IPS-18a (cell line): Measurements from ENCODE around the gene RSPO4.

ENCODE experiments used
- H3K27ac ChIP-seq: one replicate; pipeline ENCODE4 v1.5.1; 2013; ENCODE audit warnings: low read length
- H3K27me3 ChIP-seq: one replicate; pipeline ENCODE4 v1.6.1; 2013; ENCODE audit warnings: mild to moderate bottlenecking, low read length; ENCODE audit not compliant: control insufficient read depth, insufficient read depth
- H3K36me3 ChIP-seq: one replicate; pipeline ENCODE4 v1.6.1; 2013; ENCODE audit warnings: low read depth, low read length; ENCODE audit not compliant: control insufficient read depth
- H3K4me1 ChIP-seq: one replicate; pipeline ENCODE4 v1.6.1; 2013; ENCODE audit warnings: low read depth, low read length; ENCODE audit not compliant: control insufficient read depth
- H3K4me3 ChIP-seq: one replicate; pipeline ENCODE4 v1.5.1; 2013; ENCODE audit warnings: low read length
- H3K9ac ChIP-seq: one replicate; pipeline ENCODE4 v1.6.1; 2013; ENCODE audit warnings: mild to moderate bottlenecking, low read length, moderate library complexity
- H3K9me3 ChIP-seq: one replicate; pipeline ENCODE4 v1.6.1; 2013; ENCODE audit warnings: low read depth, low read length; ENCODE audit not compliant: control insufficient read depth

Gene RSPO4

DNA sequence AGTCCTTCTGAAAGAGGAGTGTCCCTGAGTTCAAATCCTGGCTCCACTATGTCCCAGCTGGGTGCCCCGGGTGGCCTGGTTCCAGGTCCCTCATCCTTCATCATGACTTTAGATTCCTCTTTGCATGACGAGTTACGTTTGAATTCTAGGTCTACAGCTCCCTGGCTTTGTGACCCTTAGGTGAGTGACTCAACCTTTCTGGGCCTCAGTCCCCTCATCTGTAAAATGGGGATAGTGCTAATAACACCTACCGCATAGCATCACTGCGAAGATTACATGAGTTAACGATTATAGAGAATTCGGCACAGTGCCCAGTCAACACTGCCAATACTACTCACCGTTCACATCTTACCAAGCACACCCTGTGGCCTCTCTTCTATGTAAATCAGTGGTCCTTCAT is 39.4 kb downstream of the RSPO4 start:
- H3K4me1 ChIP-seq = no peaks in the 10 kb centered on the region
- no peaks in the 10 kb centered on the region for H3K9me3 ChIP-seq
- no peak overlapping the region for H3K9ac ChIP-seq
- H3K4me3 ChIP-seq = no peak overlapping the region
- no peaks in the 10 kb centered on the region for H3K36me3 ChIP-seq
- no peaks in the 10 kb centered on the region for H3K27me3 ChIP-seq
- no peak overlapping the region for H3K27ac ChIP-seq

DNA sequence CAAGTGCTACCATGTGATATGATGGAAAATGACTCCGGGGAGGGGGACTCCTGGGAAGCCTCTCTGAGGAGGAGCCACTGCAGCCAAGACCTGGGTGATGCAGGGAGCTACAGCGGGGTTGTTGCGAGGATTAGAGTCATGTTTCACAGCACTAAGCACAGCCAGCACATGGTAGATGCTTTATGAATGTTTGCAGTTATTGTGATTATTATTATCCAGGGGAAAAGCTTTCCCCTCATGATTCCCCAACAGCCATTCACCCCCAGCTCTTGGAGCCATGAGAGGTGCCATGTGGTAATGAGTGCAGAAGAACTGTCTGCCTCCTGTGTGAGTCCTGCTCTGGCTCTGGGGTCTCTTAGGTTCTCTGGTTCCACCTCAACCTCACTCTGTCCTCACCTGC is 39.9 kb downstream of the RSPO4 start:
- Histone ChIP-seq H3K36me3 (no peaks in the 10 kb centered on the region), H3K27ac (no peak overlapping the region), H3K9ac (no peak overlapping the region), H3K27me3 (no peaks in the 10 kb centered on the region), H3K9me3 (no peaks in the 10 kb centered on the region), H3K4me1 (no peaks in the 10 kb centered on the region), H3K4me3 (no peak overlapping the region)

DNA sequence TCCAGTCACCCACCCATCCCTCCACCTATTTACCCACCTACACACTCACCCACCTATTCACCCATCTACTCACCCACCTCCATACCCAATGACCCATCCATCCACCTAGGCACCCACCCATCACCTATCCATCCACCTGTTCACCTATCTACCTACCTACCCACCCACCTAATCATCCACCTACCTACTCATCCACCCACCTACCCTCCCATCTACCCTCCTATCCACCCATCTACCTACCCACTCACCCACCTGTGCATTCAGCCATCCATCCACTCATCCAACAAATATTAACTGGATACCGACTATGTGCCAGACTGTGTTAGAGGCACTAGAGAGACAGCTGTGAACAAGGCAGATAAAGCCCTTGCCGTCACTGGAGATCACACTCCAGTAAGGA is 40.3 kb downstream of the RSPO4 start:
- Histone ChIP-seq H3K9ac (no peak overlapping the region), H3K27me3 (no peaks in the 10 kb centered on the region), H3K27ac (no peak overlapping the region), H3K36me3 (no peaks in the 10 kb centered on the region), H3K9me3 (no peaks in the 10 kb centered on the region), H3K4me1 (no peaks in the 10 kb centered on the region), H3K4me3 (no peak overlapping the region)

DNA sequence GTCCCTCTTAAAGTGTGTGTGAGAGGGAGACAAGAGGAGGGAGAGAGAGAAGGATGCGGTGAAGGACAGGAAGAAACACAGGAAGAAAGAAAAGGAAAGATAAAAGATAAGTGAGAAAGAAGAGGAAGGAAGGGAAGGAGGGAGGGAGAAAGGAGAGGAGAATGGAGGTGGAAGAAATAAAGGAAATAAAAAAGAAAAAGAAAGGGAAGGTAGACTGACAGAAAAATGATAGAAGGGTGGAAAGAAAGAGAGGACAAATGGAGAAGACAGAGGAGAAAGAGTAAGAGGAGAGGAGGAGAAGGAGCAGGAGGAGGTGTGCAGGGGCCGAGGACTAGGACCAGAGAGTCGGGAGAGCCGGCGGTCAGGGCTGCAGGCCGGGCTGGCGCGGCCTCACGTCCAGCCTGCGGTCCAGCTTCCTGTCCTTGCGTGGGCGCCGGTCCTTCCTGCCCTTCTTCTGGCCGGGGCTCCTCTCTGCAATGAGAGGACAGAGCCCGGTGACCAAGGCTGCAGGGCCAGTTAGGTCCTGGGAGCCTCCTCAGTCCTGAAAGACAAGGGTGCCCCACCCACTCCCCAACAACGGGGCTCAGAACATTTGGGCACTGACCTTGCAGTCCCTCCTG is 42.0 kb downstream of the RSPO4 start:
- H3K9ac ChIP-seq = no peak overlapping the region
- no peaks in the 10 kb centered on the region for H3K36me3 ChIP-seq
- H3K27ac ChIP-seq = no peak overlapping the region
- no peak overlapping the region for H3K4me3 ChIP-seq
- H3K27me3 ChIP-seq = no peaks in the 10 kb centered on the region
- H3K9me3 ChIP-seq = no peaks in the 10 kb centered on the region
- H3K4me1 ChIP-seq = no peaks in the 10 kb centered on the region

DNA sequence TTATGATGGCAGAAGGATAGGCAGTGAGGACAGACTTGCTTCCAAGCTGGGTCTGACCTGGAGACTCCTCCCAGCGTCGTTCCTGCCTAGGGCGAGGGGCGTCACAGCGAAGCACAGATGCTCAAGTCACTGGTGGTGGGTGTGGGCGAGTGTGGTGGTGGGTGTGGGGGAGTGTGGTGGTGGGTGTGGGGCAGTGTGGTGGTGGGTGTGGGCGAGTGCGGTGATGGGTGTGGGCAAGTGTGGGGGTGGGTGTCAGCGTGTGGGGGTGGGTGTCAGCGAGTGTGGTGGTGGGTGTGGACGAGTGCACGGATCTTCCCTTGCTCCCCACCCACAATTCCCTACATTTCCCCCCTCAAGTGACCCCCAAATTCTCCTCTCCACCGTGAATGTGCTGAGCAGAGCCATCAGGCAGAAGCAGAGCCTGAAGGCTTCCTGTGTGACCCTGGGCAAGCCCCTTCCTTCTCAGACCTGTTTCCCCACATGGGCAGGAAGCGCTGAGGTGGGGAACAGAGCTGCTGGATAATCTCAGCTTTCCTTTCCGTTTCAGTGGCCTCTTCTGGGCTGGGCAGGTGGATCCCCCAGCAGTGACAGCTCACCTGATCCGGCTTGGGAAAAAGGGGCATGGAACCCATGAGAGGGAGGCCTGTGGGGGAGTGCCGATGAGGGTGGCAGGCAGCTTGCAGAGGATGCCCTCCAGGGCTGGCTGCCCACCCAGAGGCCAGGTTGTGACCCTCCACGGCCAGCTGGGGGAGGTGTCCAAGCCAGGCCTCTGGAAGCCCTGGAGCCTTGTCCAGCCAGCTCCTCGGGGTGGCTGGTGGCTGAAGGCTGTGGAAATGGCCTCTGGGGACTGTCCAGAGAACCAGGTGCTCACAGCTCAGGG is 42.9 kb downstream of the RSPO4 start:
- H3K9ac ChIP-seq = no peak overlapping the region
- no peaks in the 10 kb centered on the region for H3K36me3 ChIP-seq
- no peaks in the 10 kb centered on the region for H3K9me3 ChIP-seq
- H3K4me3 ChIP-seq = no peak overlapping the region
- no peaks in the 10 kb centered on the region for H3K27me3 ChIP-seq
- no peaks in the 10 kb centered on the region for H3K4me1 ChIP-seq
- H3K27ac ChIP-seq = no peak overlapping the region

DNA sequence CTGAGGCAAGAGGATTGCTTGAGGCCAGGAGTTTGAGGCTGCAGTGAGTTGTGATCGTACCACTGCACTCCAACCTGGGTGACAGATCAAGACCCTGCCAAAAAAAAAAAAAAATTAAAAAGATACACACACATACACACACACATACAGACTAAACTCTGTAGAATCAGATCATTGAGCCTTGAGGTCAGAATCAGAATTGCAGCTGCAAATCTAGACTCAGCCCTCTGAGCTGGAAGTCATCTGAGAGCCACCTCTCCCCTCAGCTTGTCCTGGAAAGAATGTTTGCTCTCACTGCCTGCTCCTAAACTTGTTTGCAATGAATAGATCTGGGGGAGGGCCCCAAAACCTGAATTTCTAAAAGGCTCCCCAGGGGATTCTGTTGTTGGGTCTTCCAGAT is 44.6 kb downstream of the RSPO4 start:
- H3K4me1 ChIP-seq = no peaks in the 10 kb centered on the region
- no peaks in the 10 kb centered on the region for H3K27me3 ChIP-seq
- H3K36me3 ChIP-seq = no peaks in the 10 kb centered on the region
- no peak overlapping the region for H3K27ac ChIP-seq
- H3K9ac ChIP-seq = no peak overlapping the region
- no peak overlapping the region for H3K4me3 ChIP-seq
- H3K9me3 ChIP-seq = no peaks in the 10 kb centered on the region

DNA sequence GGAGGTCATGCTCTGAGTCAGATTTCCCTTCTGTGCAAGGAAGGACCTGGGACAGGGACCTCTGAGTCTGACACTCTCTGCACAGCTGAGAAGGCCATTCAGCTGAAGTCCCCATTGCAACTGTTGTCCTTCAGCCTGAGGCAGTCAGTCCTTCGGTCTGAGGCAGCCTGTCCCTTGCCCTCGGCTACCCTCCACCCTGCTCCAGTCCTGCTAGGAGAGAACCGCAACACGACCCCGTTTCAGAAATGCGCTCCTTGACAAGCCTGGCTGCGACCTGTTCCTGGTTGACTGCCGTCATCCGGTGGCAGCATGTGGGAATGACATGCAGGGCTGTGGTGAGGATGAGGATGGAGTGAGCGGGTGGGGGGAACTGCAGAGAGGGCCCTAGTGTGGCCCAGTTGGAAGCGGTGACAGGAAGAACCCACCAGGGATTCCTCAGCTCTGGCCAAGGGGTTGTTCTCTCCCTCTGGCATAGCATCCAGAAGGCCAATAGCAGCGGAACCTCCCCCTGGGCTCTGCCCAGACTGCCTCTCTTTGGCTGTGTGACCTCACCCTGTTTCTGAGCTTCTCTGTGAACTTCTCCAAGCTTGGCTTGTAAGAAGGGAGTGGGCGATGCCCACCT is 45.7 kb downstream of the RSPO4 start:
- Histone ChIP-seq H3K27ac (no peak overlapping the region), H3K9ac (no peak overlapping the region), H3K4me3 (no peak overlapping the region)

DNA sequence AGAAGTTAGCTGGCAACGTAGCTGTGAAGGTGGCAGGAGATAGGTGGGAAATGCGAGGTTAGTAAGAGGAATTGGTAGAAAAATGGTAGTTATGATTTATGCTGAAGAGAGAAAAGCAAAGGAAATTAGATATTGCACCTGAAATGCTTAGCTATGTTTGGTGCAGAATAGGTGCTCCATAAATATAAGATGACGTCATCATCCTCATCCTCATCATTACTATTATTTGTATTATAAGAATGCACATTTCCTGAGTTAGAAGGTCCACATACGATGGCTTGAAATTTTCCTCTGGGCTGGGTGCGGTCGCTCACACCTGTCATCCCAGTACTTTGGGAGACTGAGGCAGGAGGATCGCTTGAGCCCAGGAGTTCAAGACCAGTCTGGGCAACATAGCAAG is 46.5 kb downstream of the RSPO4 start:
- no peak overlapping the region for H3K27ac ChIP-seq
- H3K4me1 ChIP-seq = no peaks in the 10 kb centered on the region
- no peaks in the 10 kb centered on the region for H3K9me3 ChIP-seq

More for the DNA sequence above, 45.7 kb downstream of the RSPO4 start:
- H3K9me3 ChIP-seq = no peaks in the 10 kb centered on the region
- H3K4me1 ChIP-seq = no peaks in the 10 kb centered on the region
- H3K36me3 ChIP-seq = no peaks in the 10 kb centered on the region
- no peaks in the 10 kb centered on the region for H3K27me3 ChIP-seq

DNA sequence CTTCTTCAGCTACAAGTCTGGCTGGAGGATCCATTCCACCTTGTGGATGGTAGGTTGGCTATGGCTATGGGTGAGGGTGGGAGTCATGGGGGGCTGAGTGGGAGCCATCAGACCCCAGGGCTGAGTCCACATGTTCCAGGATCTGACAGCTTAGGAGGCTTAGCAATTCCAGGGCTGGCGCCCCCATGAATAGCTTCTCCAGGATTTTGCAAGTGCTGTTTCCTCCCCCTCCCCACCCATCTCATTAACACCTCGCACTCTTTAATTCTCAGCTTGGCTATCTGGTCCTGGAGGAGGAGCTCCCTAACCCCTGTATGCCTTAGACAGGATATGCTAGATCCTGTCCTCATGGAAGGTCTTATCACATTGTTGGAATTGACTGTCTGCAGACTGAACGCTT is 47.0 kb downstream of the RSPO4 start:
- no peaks in the 10 kb centered on the region for H3K27me3 ChIP-seq
- H3K36me3 ChIP-seq = no peaks in the 10 kb centered on the region
- H3K4me1 ChIP-seq = no peaks in the 10 kb centered on the region
- no peak overlapping the region for H3K9ac ChIP-seq
- H3K4me3 ChIP-seq = no peak overlapping the region
- H3K9me3 ChIP-seq = no peaks in the 10 kb centered on the region
- H3K27ac ChIP-seq = no peak overlapping the region

More for the DNA sequence above, 46.5 kb downstream of the RSPO4 start:
- H3K27me3 ChIP-seq = no peaks in the 10 kb centered on the region
- no peaks in the 10 kb centered on the region for H3K36me3 ChIP-seq
- no peak overlapping the region for H3K9ac ChIP-seq
- H3K4me3 ChIP-seq = no peak overlapping the region

DNA sequence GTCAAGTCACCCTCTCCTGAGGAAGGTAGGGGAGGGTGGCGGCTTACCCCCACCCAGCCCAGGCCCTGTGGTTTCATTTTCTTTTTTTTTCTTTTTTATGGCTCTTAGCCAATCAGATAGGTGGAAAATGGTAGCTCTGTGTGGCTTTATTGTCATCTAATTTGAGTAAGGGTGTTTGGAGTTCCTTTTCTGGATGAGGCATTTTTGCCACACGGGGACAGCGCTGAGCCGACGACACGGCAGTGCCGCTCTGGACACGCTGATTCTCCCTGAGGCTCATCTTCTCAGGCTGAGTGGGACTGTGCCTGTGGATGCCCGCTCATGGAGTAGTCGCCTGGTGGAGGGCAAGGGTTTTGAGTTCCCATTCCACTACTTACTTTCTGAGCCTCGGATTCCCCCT is 48.4 kb downstream of the RSPO4 start:
- Histone ChIP-seq H3K36me3 (no peaks in the 10 kb centered on the region), H3K4me3 (no peak overlapping the region), H3K4me1 (no peaks in the 10 kb centered on the region), H3K9me3 (no peaks in the 10 kb centered on the region), H3K9ac (no peak overlapping the region), H3K27ac (no peak overlapping the region), H3K27me3 (no peaks in the 10 kb centered on the region)

DNA sequence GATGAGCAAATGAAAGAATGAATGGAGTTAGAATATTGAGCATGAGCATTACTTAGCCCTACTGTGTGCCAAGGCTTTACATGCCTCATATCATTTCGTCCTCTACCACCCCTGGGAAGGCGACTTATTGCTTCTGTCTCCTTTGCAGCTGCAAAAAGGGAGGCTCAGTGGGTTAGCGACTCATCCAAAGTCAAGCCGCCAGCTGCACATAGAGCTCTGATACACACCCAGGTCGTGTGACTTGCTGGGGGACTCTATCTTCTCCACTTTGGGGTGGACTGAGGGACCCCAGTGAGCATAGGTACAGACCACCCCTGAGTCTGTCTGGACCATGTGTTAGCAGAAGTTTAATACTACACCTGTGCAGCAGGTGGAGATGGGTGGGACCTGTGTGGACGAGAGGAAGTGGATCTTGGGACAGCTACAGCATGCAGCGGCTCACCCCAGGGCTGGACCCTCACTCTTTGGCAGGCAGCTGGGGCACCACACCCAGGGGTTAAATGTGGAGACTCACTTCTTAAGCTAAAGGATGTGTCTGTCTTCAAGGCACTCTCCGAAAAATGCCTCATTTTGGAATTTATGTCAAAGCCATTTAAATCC is 49.8 kb downstream of the RSPO4 start:
- no peak overlapping the region for H3K9ac ChIP-seq
- H3K27ac ChIP-seq = no peak overlapping the region
- H3K4me1 ChIP-seq = no peaks in the 10 kb centered on the region
- no peak overlapping the region for H3K4me3 ChIP-seq
- no peaks in the 10 kb centered on the region for H3K9me3 ChIP-seq
- H3K36me3 ChIP-seq = no peaks in the 10 kb centered on the region
- no peaks in the 10 kb centered on the region for H3K27me3 ChIP-seq
